KOPT-K1 (cell line): ENCODE data around the gene ADAMTS12.
A peak's percentile ranks its signal among the peaks of the same experiment; 100 is the strongest.
"Not testable (repeated sequence)": the region's sequence is repeated elsewhere in the genome, so short reads cannot be mapped to it uniquely, and the experiment has no call there.

Source experiments
- H3K27ac ChIP-seq: fragments of 200-600 bp; sonication (generic); 2 replicates; pipeline ENCODE4 v1.5.1; 2016; ENCODE audit warnings: antibody characterized with exemption, mild to moderate bottlenecking, low read depth, low read length; ENCODE audit not compliant: poor library complexity, severe bottlenecking
- H3K36me3 ChIP-seq: fragments of 200-600 bp; sonication (generic); 2 replicates; pipeline ENCODE4 v1.5.1; 2017; ENCODE audit warnings: antibody characterized with exemption, mild to moderate bottlenecking, low read length, moderate library complexity; ENCODE audit not compliant: insufficient read depth
- H3K9me3 ChIP-seq: fragments of 200-600 bp; sonication (generic); 2 replicates; pipeline ENCODE4 v1.5.1; 2017; ENCODE audit warnings: antibody characterized with exemption, low read length, mild to moderate bottlenecking; ENCODE audit not compliant: insufficient read depth, poor library complexity, severe bottlenecking

The ADAMTS12 gene

GRCh38 chr5:33887268-33887667 lies 4.5 kb downstream of the ADAMTS12 start:
- Histone ChIP-seq H3K9me3 (no peaks in the 10 kb centered on the region), H3K27ac (no peak overlapping the region), H3K36me3 (no peaks in the 10 kb centered on the region)

GRCh38 chr5:33886283-33886682 lies 5.5 kb downstream of the ADAMTS12 start:
- Histone ChIP-seq H3K36me3 (no peaks in the 10 kb centered on the region), H3K9me3 (no peaks in the 10 kb centered on the region), H3K27ac (no peak overlapping the region)

- H3K27ac ChIP-seq: no peak overlapping the region
- H3K9me3 ChIP-seq: no peaks in the 10 kb centered on the region
- no peaks in the 10 kb centered on the region for H3K36me3 ChIP-seq
Measured at GRCh38 chr5:33885679-33886078, 6.1 kb downstream of the ADAMTS12 start.

DNA sequence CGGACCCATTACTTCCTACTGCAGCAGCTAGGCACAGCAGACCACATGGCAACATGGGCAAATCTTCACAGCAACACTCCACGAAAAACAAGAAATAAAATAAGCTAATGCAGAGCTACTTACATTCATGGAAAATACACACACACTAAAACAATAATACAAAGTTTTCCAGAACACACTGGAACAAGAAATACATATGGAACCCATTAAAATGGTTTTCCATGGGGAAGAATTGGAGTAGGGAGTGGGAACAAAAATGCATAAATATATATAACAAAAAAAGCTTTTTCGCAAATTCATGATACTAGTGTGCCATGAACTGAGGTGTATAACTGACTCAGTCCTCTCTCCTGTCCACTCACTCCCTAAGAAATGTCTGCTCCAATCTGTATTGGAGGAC lies 8.3 kb downstream of the ADAMTS12 start:
- Histone ChIP-seq H3K27ac (no peak overlapping the region), H3K9me3 (no peaks in the 10 kb centered on the region), H3K36me3 (no peaks in the 10 kb centered on the region)

GRCh38 chr5:33880319-33880718 lies 11.5 kb downstream of the ADAMTS12 start:
- no peaks in the 10 kb centered on the region for H3K9me3 ChIP-seq

DNA sequence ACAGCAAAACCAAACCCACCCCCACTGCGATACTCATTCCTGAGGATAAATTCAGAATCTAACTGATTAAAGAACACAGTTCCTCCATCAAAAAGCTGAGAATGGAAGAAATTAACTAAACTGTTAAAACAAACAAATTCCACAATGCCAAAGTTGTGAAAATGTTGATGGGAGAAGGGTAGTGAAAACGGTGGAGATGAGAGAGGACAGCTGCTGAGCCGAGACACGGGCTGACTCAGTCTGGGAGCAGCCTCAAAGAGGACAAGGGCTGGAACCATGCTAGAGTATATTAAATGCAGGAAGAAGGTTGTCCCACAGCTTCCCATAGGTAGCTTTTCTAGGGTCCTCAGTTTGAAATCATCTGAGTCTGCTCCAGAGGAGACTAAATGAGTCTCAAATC lies 14.3 kb downstream of the ADAMTS12 start:
- no peaks in the 10 kb centered on the region for H3K9me3 ChIP-seq
- no peak overlapping the region for H3K27ac ChIP-seq
- no peaks in the 10 kb centered on the region for H3K36me3 ChIP-seq

More at GRCh38 chr5:33880319-33880718, 11.5 kb downstream of the ADAMTS12 start:
- no peak overlapping the region for H3K27ac ChIP-seq
- no peaks in the 10 kb centered on the region for H3K36me3 ChIP-seq

DNA sequence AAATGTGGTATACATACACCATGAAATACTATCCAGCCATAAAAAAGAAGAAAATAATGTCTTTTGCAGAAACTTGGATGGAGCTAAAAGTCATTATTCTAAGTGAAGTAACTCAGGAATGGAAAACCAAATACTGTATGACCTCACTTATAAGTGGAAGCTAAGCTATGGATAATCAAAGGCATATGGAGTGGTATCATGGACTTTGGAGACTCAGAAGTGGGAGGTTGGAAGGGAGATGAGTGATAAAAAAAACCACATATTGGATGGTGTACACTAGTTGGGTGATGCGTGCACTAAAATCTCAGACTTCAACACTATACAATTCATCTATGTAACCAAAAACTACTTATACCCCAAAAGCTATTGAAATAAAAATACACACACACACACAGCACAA lies 24.5 kb downstream of the ADAMTS12 start:
- peaks cover 17% of the 10 kb centered on the region for H3K9me3 ChIP-seq

GRCh38 chr5:33859177-33859576 lies 32.6 kb downstream of the ADAMTS12 start:
- not testable (repeated sequence) for H3K36me3 ChIP-seq, H3K9me3 ChIP-seq, H3K27ac ChIP-seq

More for the DNA sequence above, 24.5 kb downstream of the ADAMTS12 start:
- Histone ChIP-seq H3K27ac (no peak overlapping the region), H3K36me3 (no peaks in the 10 kb centered on the region)

DNA sequence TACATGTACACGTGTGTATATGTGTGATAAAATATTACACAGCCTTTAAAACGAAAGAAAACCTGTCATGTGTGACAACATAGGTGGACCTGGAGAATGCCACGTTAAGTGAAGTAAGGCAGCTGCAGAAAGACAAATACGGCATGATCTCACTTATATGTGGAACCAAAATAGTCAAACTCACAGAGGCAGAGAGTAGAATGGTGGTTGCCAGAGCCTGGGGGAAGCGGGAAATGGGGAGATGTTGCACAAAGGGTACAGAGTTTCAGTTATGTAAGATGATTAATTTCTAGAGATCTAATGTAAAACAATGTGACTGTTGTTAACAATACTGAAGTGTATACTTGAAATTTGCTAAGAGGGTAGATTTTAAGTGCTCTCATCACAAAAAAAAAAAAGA lies 34.8 kb downstream of the ADAMTS12 start:
- H3K9me3 ChIP-seq: no peaks in the 10 kb centered on the region
- no peak overlapping the region for H3K27ac ChIP-seq
- no peaks in the 10 kb centered on the region for H3K36me3 ChIP-seq

DNA sequence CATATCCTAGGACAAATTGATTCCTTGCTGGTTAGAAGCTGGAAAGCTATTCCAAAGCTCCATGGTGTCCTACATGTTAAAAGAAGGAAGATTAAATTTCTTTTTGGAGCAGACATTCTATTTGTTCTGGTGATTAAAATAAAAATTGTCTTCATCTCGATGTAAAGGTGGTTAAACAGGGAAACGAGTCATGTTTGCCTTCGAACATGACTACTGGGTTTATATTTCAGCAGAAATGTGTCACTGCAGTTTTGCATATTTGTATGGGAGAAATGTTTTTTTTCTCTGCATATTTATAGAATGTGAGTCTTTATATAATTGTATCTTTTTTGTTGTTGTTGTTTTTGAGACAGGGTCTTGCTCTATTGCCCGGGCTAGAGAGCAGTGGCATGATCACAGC lies 36.4 kb downstream of the ADAMTS12 start:
- Histone ChIP-seq H3K27ac (no peak overlapping the region), H3K36me3 (no peaks in the 10 kb centered on the region), H3K9me3 (no peaks in the 10 kb centered on the region)

- Histone ChIP-seq H3K9me3 (no peaks in the 10 kb centered on the region), H3K36me3 (no peaks in the 10 kb centered on the region), H3K27ac (no peak overlapping the region)
Measured at GRCh38 chr5:33854733-33855151, 37.0 kb downstream of the ADAMTS12 start.

DNA sequence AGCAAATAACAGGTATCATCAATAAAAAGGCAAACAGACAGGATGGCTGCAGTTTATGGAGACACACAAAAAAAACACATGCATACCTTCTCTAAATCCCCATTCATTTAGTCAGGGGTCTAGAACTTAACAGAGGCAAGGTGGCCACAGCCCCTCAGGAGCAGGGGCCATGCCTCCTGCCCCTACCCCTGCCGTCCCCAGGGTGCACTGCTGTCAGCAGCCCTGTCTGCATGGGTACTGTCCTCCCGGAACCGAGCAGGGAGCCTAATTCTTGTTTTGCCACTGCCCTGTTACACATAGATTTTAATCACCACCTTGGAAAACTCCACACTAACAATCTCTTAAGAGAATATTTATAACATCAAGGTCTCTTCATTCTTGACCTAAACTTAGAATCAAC lies 39.0 kb downstream of the ADAMTS12 start:
- Histone ChIP-seq H3K9me3 (no peaks in the 10 kb centered on the region), H3K27ac (no peak overlapping the region), H3K36me3 (no peaks in the 10 kb centered on the region)

GRCh38 chr5:33852319-33852718 lies 39.5 kb downstream of the ADAMTS12 start:
- Histone ChIP-seq H3K9me3 (no peaks in the 10 kb centered on the region), H3K36me3 (no peaks in the 10 kb centered on the region), H3K27ac (no peak overlapping the region)

GRCh38 chr5:33850100-33850594 lies 41.6 kb downstream of the ADAMTS12 start:
- H3K9me3 ChIP-seq: no peaks in the 10 kb centered on the region
- H3K27ac ChIP-seq: peak overlapping the region; percentile 19
- no peaks in the 10 kb centered on the region for H3K36me3 ChIP-seq

- no peak overlapping the region for H3K27ac ChIP-seq
- H3K36me3 ChIP-seq: no peaks in the 10 kb centered on the region
- peaks cover 11% of the 10 kb centered on the region for H3K9me3 ChIP-seq
Measured at GRCh38 chr5:33848554-33848953, 43.2 kb downstream of the ADAMTS12 start.

- no peaks in the 10 kb centered on the region for H3K36me3 ChIP-seq
Measured at GRCh38 chr5:33846851-33847250, 44.9 kb downstream of the ADAMTS12 start.

More at GRCh38 chr5:33846851-33847250, 44.9 kb downstream of the ADAMTS12 start:
- H3K9me3 ChIP-seq: peaks cover 11% of the 10 kb centered on the region
- no peak overlapping the region for H3K27ac ChIP-seq
